Measurements from ENCODE around the gene COPZ2.

DNA sequence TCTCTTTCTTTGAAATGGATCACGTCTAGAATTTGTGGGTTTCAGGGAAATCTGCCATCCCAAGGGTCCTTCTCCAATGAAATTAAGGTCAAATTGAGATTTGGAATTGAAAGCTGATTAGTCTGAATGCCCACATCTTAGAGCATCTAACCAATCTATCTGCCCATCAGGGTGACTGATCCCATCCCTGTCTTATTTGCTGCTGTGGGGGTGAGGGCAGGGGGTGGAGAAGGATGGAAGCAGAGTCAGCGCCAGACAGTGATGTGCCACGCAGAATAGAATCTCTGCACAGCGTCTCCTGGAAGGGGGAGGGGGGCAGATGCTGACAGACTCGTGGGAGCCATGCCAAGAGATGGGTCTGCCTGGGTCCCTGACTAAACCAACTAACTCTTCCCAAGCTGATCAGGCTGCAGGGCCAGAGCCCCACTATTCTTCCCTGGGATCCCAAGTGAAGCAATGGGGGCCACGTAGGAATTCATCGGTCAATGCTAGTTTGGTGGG lies 34.6 kb downstream of the COPZ2 start:
- TF ChIP-seq, protein P1, sequence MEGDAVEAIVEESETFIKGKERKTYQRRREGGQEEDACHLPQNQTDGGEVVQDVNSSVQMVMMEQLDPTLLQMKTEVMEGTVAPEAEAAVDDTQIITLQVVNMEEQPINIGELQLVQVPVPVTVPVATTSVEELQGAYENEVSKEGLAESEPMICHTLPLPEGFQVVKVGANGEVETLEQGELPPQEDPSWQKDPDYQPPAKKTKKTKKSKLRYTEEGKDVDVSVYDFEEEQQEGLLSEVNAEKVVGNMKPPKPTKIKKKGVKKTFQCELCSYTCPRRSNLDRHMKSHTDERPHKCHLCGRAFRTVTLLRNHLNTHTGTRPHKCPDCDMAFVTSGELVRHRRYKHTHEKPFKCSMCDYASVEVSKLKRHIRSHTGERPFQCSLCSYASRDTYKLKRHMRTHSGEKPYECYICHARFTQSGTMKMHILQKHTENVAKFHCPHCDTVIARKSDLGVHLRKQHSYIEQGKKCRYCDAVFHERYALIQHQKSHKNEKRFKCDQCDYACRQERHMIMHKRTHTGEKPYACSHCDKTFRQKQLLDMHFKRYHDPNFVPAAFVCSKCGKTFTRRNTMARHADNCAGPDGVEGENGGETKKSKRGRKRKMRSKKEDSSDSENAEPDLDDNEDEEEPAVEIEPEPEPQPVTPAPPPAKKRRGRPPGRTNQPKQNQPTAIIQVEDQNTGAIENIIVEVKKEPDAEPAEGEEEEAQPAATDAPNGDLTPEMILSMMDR (IDR thresholded peaks at IDR 0.05; ENCODE audit: borderline replicate concordance, extremely low read depth, low read length, poor library complexity, severe bottlenecking), result no peak
- TF ChIP-seq EZH2 (IDR thresholded peaks at IDR 0.05; ENCODE audit: borderline replicate concordance, low read depth, low read length, severe bottlenecking), result no peak

Data from DND-41 (cell line).